NB4 (cell line): ENCODE data around the gene OR10H1.

Experiments used
- DNase-seq: peaks from one replicate; pipeline ENCODE4 v3.0.0; 2010; ENCODE audit warnings: low read depth
- H3K4me3 ChIP-seq: one replicate; pipeline ENCODE4 v1.5.1; 2011; ENCODE audit warnings: mild to moderate bottlenecking, low read depth, low read length, moderate library complexity
- CTCF ChIP-seq: IDR thresholded peaks from one replicate; pipeline ENCODE4 v1.5.1; 2012; ENCODE audit warnings: low read depth, low read length
- MAX ChIP-seq: IDR thresholded peaks from 2 replicates; pipeline ENCODE4 v1.6.1; 2011; ENCODE audit warnings: low read depth, low read length
- MYC ChIP-seq: IDR thresholded peaks from 2 replicates; pipeline ENCODE4 v1.6.1; 2011; ENCODE audit warnings: low read depth, low read length
- POLR2A ChIP-seq: IDR thresholded peaks from 2 replicates; pipeline ENCODE4 v1.6.1; 2011; ENCODE audit warnings: mild to moderate bottlenecking; ENCODE audit not compliant: insufficient read length; ENCODE audit errors: extremely low read depth

OR10H1 gene

GRCh38 chr19:15782211-15782610, 33.3 kb downstream of the OR10H1 start:
- DNase-seq: no peak
- no peak overlapping the region for H3K4me3 ChIP-seq
- no peak for TF ChIP-seq MAX
- no peak for TF ChIP-seq POLR2A
- no peak for TF ChIP-seq MYC
- no peak for TF ChIP-seq CTCF

GRCh38 chr19:15781661-15782060, 33.8 kb downstream of the OR10H1 start:
- H3K4me3 ChIP-seq: no peak overlapping the region
- no peak for DNase-seq
- TF ChIP-seq CTCF: no peak
- TF ChIP-seq POLR2A: no peak
- TF ChIP-seq MAX: no peak
- TF ChIP-seq MYC: no peak

- TF ChIP-seq MYC: no peak
- TF ChIP-seq POLR2A: no peak
- no peak for TF ChIP-seq CTCF
- H3K4me3 ChIP-seq: no peak overlapping the region
- DNase-seq: no peak
Measured at GRCh38 chr19:15780610-15781418, 34.6 kb downstream of the OR10H1 start.

- no peak overlapping the region for H3K4me3 ChIP-seq
- DNase-seq: no peak
- TF ChIP-seq CTCF: no peak
- TF ChIP-seq MYC: no peak
- TF ChIP-seq MAX: no peak
- TF ChIP-seq POLR2A: no peak
Measured at GRCh38 chr19:15779756-15780476, 35.5 kb downstream of the OR10H1 start.

- peak; percentile 27 for DNase-seq
- TF ChIP-seq MAX: no peak
- TF ChIP-seq MYC: no peak
- TF ChIP-seq CTCF: no peak
- TF ChIP-seq POLR2A: no peak
- H3K4me3 ChIP-seq: no peak overlapping the region
Measured at GRCh38 chr19:15776991-15777970, 38.2 kb downstream of the OR10H1 start.
